Glutamatergic neuron (in vitro differentiated cells): ENCODE measurements around the gene ACP4. TPM values are rescaled to one million over a fixed set of nuclear protein-coding genes. Genes with fewer than 3 reads are reported as not detected.
A peak's percentile ranks its signal among the peaks of the same experiment; 100 is the strongest.

Experiments
- DNase-seq: peaks from one replicate; pipeline ENCODE4 v3.0.0; 2022
- H3K27ac Mint-ChIP-seq: one replicate; pipeline ENCODE4 v1.8.0; 2020; ENCODE audit warnings: mild to moderate bottlenecking, mixed read lengths, inconsistent platforms; ENCODE audit not compliant: unreplicated experiment
- H3K27me3 Mint-ChIP-seq: one replicate; pipeline ENCODE4 v1.8.0; 2020; ENCODE audit warnings: mild to moderate bottlenecking, moderate library complexity, mixed read lengths, inconsistent platforms; ENCODE audit not compliant: unreplicated experiment
- H3K36me3 Mint-ChIP-seq: one replicate; pipeline ENCODE4 v1.8.0; 2020; ENCODE audit warnings: mild to moderate bottlenecking, mixed read lengths, inconsistent platforms; ENCODE audit not compliant: unreplicated experiment
- H3K4me1 Mint-ChIP-seq: one replicate; pipeline ENCODE4 v1.8.0; 2020; ENCODE audit warnings: mild to moderate bottlenecking, low read depth, mixed read lengths, inconsistent platforms; ENCODE audit not compliant: unreplicated experiment
- H3K4me3 Mint-ChIP-seq: one replicate; pipeline ENCODE4 v1.8.0; 2020; ENCODE audit warnings: mild to moderate bottlenecking, mixed read lengths, inconsistent platforms; ENCODE audit not compliant: unreplicated experiment
- H3K9me3 Mint-ChIP-seq: one replicate; pipeline ENCODE4 v1.8.0; 2020; ENCODE audit warnings: mild to moderate bottlenecking, moderate library complexity, mixed read lengths, inconsistent platforms; ENCODE audit not compliant: unreplicated experiment
- CTCF ChIP-seq: fragments of 200-600 bp; sonication (generic); IDR thresholded peaks from one replicate; pipeline ENCODE4 v1.5.0; 2021; ENCODE audit not compliant: partially characterized antibody, unreplicated experiment
- total RNA-seq: library from RNA; stranded (reverse); fragmentation: NEBNext Ultra II Directional; extraction: Animal tissue kit (Norgen Biotek cat#: 25700); gene quantifications from one replicate; pipeline ENCODE4 v1.2.1, GENCODE V29; 2021; ENCODE audit not compliant: unreplicated experiment

ACP4 gene
- total RNA-seq, 1 donor from 2014 or later = not detected

- Mint-ChIP-seq H3K4me3 (peak overlapping the region; percentile 48), H3K9me3 (peaks cover 9% of the 10 kb centered on the region), H3K4me1 (peaks cover 9% of the 10 kb centered on the region), H3K27ac (no peak overlapping the region), H3K27me3 (peaks cover 19% of the 10 kb centered on the region), H3K36me3 (peaks cover 9% of the 10 kb centered on the region)
- peak; percentile 42 for DNase-seq
- TF ChIP-seq CTCF = no peak
Measured at GRCh38 chr19:50820549-50821247, 30.5 kb downstream of the ACP4 start.

- DNase-seq = no peak
- Mint-ChIP-seq H3K9me3 (peaks cover 10% of the 10 kb centered on the region), H3K4me1 (peaks cover 9% of the 10 kb centered on the region), H3K4me3 (peak overlapping the region; percentile 25), H3K27ac (no peak overlapping the region), H3K36me3 (peaks cover 9% of the 10 kb centered on the region), H3K27me3 (peaks cover 19% of the 10 kb centered on the region)
- TF ChIP-seq CTCF = no peak
Measured at GRCh38 chr19:50821248-50821612, 31.0 kb downstream of the ACP4 start.

GRCh38 chr19:50821622-50822021 is 31.4 kb downstream of the ACP4 start:
- H3K27me3 Mint-ChIP-seq = peaks cover 15% of the 10 kb centered on the region
- TF ChIP-seq CTCF = no peak
- H3K4me3 Mint-ChIP-seq = no peak overlapping the region
- no peak overlapping the region for H3K27ac Mint-ChIP-seq
- H3K4me1 Mint-ChIP-seq = peaks cover 9% of the 10 kb centered on the region
- peaks cover 9% of the 10 kb centered on the region for H3K36me3 Mint-ChIP-seq
- DNase-seq = no peak
- peaks cover 8% of the 10 kb centered on the region for H3K9me3 Mint-ChIP-seq

GRCh38 chr19:50822661-50823208 is 32.5 kb downstream of the ACP4 start:
- H3K27ac Mint-ChIP-seq = no peak overlapping the region
- no peak for TF ChIP-seq CTCF
- H3K4me3 Mint-ChIP-seq = no peak overlapping the region
- H3K4me1 Mint-ChIP-seq = peaks cover 9% of the 10 kb centered on the region
- DNase-seq = no peak
- H3K36me3 Mint-ChIP-seq = peaks cover 13% of the 10 kb centered on the region
- peaks cover 17% of the 10 kb centered on the region for H3K27me3 Mint-ChIP-seq
- peaks cover 6% of the 10 kb centered on the region for H3K9me3 Mint-ChIP-seq

GRCh38 chr19:50823389-50824042 is 33.3 kb downstream of the ACP4 start, which contains the start of gene KLK1:
Gene KLK1 (minus strand): TSS chr19:50823787. CDS start chr19:50823748, 39 bp downstream.
- Mint-ChIP-seq H3K4me1 (peaks cover 9% of the 10 kb centered on the region), H3K9me3 (peaks cover 6% of the 10 kb centered on the region), H3K36me3 (peaks cover 13% of the 10 kb centered on the region), H3K27me3 (peaks cover 17% of the 10 kb centered on the region), H3K4me3 (no peak within 1 kb of the TSS), H3K27ac (no peak within 1 kb of the TSS)
- no peak for DNase-seq
- no peak for TF ChIP-seq CTCF
